Measurements from ENCODE around the gene BEND5.

DNA sequence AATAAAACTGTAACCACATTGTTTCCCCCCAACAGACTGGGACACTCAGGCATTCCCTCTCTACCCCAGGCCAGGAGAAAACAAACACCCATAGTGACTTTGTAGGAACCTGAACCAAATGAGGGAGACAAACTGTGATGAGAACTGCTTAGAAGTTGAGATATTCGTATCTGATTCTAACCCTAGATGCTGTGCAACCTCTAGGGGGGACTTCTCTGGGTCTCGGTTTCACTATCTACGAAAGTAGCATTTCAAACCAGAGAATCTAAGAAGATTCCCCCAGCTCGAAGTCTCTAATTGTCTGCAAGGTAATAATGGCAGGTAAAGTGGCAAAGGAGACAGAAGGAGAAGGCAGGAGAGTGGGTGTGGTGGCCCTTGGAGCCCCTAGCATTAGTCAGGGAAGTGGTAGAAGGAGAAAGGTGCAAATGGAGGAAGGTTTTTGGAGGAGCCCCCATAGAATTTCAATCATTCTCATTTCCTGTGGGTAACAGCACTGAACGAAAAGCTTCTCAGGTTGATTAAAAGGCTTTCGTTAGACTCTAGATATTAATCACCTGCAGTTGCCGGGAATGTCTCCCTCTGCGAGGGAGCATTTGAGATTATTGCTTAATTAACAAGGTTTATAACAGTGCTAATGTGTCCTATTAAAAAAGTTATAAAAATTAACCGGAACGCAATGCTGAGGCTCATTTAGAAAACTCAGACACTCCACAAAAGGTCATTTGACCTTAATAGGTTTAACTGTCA, 46.4 kb downstream of the BEND5 start:
- TF ChIP-seq, protein P1, sequence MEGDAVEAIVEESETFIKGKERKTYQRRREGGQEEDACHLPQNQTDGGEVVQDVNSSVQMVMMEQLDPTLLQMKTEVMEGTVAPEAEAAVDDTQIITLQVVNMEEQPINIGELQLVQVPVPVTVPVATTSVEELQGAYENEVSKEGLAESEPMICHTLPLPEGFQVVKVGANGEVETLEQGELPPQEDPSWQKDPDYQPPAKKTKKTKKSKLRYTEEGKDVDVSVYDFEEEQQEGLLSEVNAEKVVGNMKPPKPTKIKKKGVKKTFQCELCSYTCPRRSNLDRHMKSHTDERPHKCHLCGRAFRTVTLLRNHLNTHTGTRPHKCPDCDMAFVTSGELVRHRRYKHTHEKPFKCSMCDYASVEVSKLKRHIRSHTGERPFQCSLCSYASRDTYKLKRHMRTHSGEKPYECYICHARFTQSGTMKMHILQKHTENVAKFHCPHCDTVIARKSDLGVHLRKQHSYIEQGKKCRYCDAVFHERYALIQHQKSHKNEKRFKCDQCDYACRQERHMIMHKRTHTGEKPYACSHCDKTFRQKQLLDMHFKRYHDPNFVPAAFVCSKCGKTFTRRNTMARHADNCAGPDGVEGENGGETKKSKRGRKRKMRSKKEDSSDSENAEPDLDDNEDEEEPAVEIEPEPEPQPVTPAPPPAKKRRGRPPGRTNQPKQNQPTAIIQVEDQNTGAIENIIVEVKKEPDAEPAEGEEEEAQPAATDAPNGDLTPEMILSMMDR (IDR thresholded peaks at IDR 0.05): no peak
- TF ChIP-seq EZH2 (IDR thresholded peaks at IDR 0.05) (no peak), EZH2phosphoT487 (IDR thresholded peaks at IDR 0.05) (no peak)
